NAMALWA (cell line): ENCODE data around the gene HERC3.
A peak's percentile ranks its signal among the peaks of the same experiment; 100 is the strongest.

Experiments
- DNase-seq: peaks from one replicate; pipeline ENCODE4 v3.0.0-alpha.2; 2015; ENCODE audit warnings: low spot score

HERC3 gene

GRCh38 chr4:88591787-88592599, at the start of gene HERC3:
HERC3 (plus strand) TSS chr4:88592480; CDS start chr4:88605824, 13,344 bp downstream.
- peak; percentile 91 for DNase-seq

GRCh38 chr4:88549815-88550214, 42.5 kb upstream of the HERC3 start:
- no peak for DNase-seq

- DNase-seq = no peak
Observed at GRCh38 chr4:88567591-88567990, 24.7 kb upstream of the HERC3 start.

DNA sequence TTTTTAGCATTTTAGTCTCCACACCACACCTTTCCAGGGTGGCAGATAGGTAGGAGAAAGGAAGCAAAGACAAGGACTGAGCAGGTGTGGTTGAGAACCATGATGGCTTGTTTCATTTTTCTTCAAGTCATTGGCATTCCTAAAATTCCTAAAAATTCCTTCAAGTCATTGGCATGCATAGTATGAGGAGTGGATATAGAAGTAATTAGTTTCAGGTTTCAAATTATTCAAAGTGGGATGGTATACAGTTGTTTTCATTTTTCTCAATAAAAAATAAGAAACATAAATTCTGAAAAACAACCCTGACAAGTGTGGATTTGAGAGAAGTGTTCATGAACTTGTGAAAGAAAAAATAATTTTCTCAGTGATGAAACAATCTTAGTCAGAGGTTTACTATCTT, 22.3 kb upstream of the HERC3 start:
- no peak for DNase-seq

GRCh38 chr4:88573276-88573980, 18.9 kb upstream of the HERC3 start:
- no peak for DNase-seq

DNA sequence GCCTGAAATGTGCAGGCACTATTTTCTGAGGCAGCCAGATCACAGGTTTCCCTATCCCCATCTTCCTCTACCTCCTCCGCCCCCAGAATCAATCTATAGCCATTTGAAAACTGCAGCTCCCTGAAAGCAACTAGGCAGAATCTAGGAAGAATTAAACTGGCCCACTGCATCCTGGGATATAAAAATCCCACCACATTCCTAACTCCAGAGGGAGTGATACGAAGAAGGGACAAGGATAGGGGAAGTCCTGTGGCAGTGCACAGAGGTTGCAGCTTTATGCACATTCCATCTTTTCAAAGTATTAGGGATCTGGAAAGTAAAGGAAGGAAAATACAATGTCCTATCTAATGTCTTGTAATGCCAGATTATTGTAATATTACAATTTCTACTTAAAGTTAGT, 18.3 kb upstream of the HERC3 start:
- DNase-seq = no peak

DNA sequence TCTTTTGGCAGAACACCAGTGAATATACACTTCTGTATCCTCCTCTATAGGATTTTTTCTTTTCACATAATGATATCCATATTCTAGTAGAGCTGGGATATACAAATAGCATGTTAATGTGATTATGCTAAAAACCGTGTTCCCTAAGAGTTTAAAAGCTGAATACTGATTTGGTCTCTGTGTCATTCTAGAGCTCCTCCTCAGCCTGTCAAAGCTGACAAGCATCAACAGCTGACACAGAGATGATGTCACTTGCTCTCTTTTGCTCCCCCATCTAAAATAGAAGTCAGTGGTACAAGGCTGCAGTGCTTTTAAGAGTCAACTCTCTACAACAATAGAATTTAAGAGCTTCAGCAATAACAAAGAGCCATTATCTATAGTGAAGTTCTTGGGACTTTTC, 17.1 kb upstream of the HERC3 start:
- DNase-seq = no peak

GRCh38 chr4:88582493-88582892, 9.8 kb upstream of the HERC3 start:
- DNase-seq = no peak

GRCh38 chr4:88583631-88584470, 8.4 kb upstream of the HERC3 start:
- DNase-seq = no peak

GRCh38 chr4:88584471-88584900, 7.8 kb upstream of the HERC3 start:
- no peak for DNase-seq

DNA sequence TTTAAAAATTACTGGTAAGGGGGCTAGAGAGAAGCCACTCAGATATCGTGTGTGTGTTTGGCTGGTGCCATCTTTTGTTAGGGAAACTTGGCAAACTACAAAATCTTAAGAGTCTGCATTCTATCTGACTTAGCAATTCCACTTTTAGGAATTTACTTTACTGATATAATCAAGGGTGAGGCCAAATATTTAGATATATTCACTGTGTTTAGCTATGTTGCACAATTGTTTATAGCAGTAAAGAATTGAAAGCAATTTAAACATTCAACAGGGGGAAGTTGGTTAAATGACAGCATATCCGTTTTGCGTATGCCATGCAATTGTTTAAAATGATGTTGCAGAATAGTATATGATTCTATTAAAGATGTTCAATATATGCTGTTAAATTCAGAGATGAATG, 6.4 kb upstream of the HERC3 start:
- DNase-seq = no peak

DNA sequence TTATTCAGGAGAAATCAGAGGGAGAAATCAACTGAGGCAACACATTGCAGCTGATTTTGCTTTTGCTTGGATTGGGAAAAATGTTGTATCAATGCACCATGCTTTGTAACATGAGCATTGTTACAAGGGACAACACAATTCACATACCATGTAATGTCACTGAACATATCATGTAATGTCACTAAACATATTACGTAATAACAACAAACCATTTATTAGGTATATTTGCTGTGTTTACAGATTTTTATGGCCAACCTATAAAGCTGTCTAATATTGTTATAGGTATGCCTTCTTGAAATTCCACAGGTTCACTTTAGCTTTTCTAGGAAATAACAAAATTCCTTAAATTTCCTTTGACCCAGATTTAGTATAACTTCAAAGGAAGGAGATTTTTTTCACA, 5.0 kb upstream of the HERC3 start:
- DNase-seq = no peak

- DNase-seq = peak; percentile 84
Observed at GRCh38 chr4:88592600-88593448, 544 bp downstream of the HERC3 start.

- DNase-seq = no peak
Observed at GRCh38 chr4:88597970-88598660, 5.8 kb downstream of the HERC3 start.

GRCh38 chr4:88599298-88599697, 7.0 kb downstream of the HERC3 start:
- no peak for DNase-seq

GRCh38 chr4:88599714-88600113, 7.4 kb downstream of the HERC3 start:
- DNase-seq = no peak

DNA sequence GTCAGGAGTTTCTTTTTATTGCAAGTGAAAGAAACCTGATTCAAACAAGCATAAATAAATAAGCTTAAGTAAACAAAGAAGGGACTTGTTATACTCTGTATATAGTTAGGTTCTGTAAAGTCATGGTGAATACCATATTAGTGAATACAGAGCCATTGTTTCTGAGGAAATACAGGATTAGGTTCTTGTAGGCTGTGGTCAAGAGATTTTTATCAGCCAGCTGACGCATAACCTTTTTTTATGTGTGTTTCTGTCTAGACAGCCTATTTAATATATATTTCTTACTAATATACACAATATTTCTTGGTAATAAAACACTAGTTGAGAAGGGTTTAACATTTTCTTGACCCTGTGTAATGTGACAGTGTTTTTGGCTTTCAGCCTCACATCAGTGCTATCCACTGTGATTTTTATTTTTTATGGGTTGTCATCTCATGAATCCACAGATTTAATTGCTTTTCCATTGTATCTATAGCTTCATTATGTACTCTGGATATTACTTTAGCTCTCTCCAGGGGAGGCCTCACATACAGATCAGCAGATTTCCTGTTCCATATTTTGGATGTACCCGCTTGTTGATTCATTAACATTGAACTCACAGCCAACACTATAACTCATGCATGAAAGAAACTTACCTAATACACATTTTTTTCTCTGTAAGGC, 8.0 kb downstream of the HERC3 start:
- DNase-seq = no peak

DNA sequence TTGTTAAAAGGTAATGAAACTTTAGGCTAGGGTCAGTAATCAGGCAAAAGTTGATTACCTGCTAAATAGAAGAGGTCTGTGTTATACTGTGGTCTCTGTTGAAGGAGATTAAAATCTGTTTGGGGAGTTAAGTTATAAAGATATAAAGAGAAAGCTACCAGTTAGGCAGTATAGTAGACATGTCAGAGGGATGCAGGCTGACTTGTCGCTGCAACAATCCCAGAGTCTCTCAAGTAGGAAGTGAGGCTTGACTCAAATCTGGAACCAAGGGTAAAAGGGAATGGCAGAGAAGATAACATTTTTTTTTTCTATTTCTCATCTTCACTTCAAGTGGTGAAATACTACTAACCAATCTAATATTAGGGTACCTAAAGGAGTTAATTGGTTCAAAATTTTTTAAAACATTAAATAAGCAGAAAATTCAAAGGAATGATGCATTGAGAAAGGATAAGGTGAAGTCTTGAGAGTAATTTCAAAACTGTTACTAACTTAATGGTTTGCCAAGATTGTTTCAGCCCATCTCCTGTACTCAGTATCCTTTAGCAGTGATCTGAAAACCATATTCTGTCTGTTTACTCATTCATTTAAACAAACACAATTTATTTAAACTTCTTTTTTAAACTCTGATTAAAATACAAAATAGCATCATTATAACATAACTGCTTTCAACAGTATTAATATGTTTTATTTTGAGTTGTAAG, 12.8 kb downstream of the HERC3 start:
- DNase-seq = no peak

- DNase-seq = no peak
Observed at GRCh38 chr4:88605736-88606135, 13.5 kb downstream of the HERC3 start.

DNA sequence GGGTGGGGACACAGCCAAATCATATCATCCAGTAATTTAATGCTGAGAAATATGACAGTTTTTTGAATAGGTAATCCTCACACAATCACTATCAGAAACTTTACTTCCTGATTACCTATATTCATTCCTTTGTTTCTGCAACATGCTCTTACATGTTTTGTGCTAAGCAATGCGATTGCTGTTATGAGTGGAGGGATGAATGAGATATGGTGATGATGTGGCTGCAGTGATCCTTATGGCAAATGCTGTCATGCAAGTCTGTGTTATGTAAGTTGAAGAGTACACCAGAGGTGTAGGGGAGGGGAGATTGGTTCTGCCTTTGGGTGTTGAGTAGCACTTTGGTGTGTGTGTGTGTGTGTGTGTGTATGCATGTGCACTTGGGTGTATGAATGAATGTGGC, 14.6 kb downstream of the HERC3 start:
- DNase-seq = no peak
